ENCODE results near the gene LOXL1.
A peak's percentile ranks its signal among the peaks of the same experiment; 100 is the strongest.

The LOXL1 gene, protein sequence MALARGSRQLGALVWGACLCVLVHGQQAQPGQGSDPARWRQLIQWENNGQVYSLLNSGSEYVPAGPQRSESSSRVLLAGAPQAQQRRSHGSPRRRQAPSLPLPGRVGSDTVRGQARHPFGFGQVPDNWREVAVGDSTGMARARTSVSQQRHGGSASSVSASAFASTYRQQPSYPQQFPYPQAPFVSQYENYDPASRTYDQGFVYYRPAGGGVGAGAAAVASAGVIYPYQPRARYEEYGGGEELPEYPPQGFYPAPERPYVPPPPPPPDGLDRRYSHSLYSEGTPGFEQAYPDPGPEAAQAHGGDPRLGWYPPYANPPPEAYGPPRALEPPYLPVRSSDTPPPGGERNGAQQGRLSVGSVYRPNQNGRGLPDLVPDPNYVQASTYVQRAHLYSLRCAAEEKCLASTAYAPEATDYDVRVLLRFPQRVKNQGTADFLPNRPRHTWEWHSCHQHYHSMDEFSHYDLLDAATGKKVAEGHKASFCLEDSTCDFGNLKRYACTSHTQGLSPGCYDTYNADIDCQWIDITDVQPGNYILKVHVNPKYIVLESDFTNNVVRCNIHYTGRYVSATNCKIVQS

DNA sequence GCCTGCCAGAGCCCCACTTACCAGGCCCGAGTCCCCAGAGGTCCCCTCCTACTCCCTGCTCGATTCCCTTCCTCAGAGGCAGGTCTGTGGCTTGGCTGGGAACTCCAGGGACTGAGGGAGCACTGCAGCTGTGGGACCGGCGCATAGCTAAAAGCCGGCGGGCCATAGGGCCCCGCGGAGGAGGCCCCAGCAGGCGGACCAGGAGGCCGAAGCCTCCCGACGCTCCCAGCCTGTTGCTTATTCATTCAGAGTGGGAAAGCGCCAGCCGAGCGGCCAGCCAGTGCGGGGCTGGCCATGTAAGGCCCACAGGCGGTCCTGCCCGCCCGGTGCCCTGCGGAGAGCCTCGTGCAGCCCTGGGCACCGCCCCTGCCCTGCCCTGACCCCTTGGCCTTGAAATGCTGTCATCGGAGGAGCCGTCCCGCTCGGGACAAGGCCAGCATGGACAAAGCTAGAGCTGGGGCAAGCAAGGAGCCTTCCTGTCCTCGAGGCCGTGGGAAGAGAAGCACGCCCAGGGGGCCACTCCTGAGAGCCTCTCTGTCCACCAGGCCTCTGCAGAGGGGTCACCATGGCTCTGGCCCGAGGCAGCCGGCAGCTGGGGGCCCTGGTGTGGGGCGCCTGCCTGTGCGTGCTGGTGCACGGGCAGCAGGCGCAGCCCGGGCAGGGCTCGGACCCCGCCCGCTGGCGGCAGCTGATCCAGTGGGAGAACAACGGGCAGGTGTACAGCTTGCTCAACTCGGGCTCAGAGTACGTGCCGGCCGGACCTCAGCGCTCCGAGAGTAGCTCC, at the start of gene LOXL1:
Gene LOXL1 (plus strand): TSS at position 244 of the 784 bp plus-strand sequence. CDS start 322 bp downstream, at position 566.
- DNase-seq (ENCODE audit: low spot score), result peak; percentile 81

DNA sequence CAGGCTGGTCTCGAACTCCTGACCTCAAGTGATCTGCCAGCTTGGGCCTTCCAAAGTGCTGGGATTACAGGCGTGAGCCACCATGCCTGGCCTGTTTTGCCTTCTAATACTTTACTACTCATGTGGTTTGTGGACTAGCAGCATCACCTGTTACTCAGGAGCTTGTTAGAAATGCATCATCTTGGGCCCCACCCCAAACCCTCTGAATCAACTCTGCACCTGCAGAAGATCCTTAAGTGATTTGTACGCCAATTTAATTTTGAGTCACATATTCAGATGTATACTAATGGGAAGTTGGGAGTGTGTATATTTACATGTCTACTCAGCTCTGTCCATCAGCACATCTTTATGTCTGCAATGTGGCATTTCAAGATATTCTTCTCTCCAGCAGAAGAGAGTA, 46.8 kb upstream of the LOXL1 start:
- no peak for DNase-seq (ENCODE audit: low spot score)

DNA sequence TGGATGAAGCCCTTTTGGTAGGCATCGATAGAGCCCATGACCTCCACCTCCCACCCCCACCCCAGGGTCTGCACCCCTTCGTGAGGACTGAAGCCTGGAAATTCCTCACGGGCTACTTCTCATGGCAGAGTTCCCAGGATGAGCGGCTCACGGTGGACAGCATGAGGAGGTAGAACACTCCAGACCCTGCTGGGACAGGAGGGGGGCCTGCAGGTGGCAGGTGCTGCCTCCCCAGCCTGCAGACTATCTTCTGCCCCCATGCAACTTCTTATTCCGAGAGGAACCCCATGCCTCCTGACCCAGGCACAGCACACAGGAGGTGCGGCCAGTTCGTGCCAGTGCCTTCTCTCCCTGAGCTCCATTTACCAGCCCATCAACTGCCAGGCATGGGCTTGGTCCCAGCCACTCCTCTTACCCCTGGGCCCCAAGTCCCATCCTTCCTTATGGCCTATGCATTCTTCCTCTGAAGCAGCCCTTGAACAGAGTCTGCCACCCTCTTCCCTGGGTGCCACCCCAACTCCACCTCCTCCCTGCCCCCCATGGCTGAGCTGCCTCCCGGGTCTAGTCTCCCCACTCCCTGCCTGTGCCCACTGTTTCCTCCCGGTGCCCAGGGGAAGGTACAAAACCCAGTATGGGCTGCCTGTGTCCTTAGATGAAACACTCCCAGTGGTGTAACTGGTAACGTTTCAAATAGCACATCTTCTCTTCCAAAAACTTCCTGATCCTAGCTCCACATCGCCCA, 44.5 kb upstream of the LOXL1 start:
- no peak for DNase-seq (ENCODE audit: low spot score)

DNA sequence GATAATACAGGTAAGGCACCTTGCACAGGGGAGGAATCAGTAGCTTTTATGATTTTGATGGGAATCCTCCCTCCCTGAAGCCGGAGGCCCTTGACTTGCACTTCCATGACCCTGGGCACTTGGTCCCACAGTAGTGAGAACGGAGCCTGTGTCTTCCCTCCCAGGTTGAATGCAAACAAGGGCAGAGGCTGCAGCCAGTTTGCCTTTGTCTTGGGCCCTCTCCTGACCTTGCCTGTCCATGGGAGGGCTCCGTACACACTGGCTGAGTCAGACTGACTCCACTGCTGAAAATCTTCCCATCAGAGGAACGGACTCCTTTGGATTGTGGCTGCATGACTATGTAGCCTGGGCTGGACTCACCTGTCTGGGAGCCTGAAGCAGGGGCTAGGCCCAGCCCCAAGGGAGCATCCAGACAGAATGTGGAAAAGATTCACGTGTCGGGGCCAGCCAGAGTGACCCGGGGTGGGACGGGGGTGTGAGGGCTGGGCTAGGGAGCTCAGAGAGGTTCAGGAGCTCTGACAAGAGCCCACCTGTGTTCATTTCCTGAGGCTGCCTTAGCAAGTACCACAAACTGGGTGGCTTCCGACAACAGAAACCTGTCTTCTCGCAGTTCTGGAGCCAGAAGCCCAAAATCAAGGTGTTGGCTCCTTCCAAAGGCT, 43.4 kb upstream of the LOXL1 start:
- DNase-seq (ENCODE audit: low spot score), result no peak

DNA sequence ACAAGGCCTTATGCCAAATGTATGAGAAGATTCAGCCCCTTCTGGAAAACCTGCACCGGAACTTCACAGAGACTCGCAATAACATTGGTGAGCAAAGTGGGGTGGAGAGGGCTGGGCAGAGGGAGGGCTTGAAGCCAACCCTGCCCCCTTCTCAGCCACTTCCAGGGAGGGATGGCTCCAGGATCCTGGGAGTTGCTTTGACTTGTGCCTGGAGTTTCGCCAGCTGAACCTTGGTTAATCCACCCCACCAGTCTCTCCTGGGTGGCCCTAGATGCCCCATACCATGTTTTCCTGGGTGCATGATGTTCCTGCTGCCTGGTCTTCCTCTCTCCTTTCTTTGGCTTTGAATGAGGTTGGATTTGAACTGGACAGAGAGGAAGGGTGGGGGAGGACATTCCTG, 42.1 kb upstream of the LOXL1 start:
- DNase-seq (ENCODE audit: low spot score), result no peak

DNA sequence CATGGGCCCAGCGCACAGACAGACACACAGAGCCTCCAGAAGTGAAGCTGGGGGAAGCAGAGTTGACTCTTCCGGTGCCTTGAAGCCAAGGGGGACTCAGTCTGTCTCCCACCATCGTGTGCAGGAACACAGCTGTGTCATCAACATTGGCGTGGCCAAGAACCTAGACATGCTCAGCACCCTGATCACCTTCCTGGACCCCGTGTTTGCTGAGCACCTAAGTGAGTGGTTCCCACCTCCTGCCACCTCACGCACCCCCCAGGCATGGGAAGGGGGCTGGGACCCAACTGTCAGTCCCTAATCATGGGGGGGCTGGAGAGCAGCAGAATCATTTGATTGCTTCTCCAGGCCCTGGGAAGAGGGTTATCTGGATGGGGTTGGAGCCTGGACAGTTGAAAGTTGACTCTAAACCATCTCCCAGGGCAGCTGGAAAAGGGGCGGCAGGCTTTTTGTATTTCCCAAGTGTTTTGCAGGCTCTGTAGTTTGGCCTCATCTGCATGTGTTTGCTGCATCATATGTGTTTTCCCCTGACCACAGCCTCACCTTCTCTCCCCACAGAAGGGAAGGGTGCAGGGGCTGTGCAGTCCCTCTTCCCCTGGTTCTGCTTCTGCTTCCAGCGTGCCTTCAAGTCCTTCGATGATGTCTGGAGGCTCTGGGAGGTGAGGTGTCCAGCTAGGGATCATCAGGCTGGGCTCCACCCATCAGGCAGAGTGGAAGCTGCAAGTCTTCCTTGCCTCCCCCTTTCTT, 40.1 kb upstream of the LOXL1 start:
- DNase-seq (ENCODE audit: low spot score), result no peak

DNA sequence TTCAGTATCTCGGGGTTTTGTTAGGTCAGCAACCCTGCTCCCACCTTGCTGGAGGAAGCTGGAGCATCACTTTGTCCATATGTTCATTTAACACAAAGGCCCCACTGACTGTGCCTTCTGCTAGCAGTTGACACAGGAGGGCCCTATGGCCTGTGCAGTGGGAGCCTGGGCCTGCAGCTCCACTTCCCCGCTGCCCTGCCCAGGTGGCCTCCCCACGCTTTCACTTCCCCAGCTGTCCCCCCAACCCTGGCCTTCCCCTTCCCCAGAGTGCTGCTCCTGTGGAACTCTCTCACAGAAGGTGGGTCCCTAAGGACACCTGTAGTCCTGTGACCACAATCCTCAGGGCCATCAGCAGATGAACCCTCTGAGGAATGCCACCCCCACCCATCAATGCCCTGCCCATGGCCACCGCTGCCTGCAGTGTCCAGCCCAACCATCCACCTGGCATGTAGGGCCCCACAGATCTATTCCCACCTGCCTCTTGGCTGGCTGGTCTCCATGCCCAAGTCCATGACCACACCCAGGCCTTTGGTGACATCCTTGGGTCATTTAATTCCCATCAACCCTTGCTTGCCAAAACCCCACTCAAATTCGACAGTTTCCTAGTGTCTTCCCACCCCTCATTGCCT, 39.4 kb upstream of the LOXL1 start:
- DNase-seq (ENCODE audit: low spot score), result no peak

DNA sequence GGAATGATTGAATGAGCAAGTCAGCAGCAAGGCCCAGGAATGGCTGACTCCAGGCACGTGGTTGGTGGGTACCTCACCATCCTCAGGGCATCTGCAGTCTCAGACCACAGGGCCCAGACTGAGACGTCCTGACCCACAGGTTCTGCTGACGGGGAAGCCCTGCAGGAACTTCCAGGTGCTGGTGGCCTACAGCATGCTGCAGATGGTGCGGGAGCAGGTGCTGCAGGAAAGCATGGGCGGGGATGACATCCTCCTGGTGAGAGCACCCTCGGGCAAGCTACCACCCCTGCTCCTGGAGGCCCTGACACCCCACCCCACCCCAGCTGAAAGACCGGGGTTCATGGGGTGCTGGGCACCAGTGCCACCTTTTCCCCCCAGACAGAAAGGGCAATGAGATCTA, 38.8 kb upstream of the LOXL1 start:
- no peak for DNase-seq (ENCODE audit: low spot score)

DNA sequence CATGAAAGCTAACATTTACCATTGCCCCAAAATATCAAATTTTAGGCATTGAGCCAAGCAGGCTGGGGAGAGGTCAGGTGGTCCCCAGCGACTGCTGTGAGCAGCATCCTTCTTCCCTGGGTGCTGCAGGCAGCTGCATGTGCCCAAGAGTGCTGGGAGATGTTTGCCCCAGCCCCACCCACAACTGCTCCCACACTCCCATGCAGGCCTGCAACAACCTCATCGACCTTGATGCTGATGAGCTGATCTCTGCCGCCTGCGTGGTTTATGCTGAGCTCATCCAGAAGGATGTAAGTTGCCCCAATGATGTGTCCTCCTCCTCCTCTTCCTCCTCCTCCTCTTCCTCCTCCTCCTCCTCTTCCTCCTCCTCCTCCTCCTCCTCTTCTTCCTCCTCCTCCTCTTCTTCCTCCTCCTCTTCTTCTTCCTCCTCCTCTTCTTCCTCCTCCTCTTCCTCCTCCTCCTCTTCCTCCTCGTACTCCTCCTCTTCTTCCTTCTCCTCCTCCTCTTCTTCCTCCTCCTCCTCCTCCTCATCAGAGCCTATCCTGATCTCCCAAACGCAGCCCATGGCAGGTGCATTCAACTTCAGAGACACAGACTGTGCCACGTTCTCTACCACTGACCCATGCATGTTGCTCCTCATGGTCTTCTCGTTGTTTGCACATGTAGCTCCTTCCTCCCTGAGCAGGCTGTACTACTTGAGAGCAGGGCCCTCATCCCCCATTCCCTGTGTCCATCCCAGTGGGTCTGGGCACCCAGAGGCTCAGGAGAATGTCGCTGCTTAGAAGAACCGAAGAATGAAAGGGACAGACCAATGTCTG, 37.8 kb upstream of the LOXL1 start:
- no peak for DNase-seq (ENCODE audit: low spot score)

DNA sequence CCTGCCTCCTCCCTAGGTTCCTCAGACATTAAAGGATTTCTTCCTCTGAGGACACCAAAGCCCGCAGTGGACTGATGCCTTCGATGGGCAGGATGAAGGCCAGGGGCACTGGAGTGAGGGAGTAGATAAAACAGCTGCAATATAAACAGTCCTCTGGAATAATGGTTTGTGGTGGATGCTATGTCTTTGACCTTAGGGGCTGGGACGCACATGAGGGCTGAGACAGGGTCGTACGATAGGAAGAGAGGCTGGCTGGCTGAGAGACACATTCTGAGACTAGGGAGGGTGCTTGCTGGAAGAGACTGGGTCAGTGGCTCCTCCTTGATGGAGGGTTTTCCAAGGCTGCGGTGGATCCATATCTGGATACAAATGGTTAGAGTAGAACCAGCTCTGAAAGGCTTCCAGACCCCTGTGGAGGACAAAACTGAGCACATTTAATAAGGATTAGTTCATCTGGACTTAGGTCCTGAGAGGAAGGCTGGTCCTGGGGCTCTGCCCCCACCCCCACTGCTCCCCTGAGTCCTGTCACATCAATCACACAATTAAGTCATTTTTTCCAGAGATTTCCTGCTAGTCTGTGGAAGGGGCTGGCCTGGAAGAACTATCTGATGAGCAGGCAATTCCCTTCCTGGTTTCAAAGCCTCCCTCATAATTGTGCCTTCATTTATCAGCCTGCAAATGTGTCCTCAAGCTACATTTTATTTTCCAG, 37.1 kb upstream of the LOXL1 start:
- DNase-seq (ENCODE audit: low spot score), result no peak

DNA sequence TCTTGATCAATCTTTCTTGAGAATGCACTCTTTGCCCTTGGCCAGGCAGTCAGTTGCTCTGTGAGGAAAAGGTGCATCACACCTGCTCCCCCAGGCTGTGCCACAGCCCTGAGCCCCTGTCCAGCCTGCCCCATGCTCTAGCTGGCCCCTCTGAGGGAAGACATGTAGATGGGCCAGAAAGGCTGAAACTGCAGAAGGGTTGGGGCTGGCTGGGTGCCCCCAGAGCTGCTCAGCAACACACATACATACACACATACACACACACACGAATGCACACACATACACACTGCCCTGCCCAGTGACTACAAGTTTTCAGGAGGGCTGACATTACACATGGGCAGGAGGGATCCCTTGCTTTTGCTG, 36.5 kb upstream of the LOXL1 start:
- no peak for DNase-seq (ENCODE audit: low spot score)

DNA sequence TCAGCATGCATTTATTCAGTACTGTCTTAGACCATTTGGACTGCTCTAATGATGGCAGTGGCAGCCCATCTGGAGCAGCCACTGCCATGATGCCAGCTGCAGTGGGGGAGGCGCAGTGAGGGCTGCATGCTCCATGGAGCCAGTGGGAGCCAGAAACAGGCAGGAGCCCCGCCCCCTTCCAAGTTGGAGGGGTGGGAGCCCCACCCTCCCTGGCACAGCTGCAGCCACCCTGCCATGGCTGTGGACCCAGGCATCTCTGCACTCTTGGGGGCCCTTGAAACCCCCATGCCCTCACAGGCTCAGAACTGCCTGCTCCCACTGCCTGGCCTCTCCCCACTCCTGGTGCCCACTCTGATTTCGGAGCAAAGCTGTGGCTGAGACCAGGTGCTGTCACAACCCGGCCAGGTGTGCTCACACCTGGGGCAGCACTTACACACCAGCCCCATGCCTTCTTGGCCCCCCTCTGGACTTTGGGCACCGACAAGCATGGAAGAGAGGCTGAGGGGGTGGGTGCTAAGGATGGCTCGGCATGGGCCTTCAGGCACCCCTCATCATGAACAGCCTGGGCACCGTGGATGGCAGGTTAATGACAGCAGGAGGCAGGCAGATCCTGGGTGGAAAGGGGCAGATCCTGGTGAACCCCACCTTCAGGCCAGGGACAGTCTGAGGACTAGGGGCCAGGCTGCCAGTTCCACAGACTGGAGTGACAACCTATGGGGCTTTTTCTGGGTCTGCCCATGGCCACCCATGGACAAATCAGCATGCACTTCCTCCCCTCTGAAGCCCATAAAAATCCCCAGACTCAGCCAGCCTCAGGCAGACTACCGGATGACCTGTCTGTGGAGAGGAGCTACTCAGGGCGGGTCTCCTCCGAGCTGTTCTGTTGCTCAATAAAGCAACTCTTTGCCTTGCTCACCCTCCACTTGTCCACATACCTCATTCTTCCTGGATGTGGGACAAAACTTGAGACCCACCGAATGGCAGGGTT, 34.6 kb upstream of the LOXL1 start:
- no peak for DNase-seq (ENCODE audit: low spot score)

DNA sequence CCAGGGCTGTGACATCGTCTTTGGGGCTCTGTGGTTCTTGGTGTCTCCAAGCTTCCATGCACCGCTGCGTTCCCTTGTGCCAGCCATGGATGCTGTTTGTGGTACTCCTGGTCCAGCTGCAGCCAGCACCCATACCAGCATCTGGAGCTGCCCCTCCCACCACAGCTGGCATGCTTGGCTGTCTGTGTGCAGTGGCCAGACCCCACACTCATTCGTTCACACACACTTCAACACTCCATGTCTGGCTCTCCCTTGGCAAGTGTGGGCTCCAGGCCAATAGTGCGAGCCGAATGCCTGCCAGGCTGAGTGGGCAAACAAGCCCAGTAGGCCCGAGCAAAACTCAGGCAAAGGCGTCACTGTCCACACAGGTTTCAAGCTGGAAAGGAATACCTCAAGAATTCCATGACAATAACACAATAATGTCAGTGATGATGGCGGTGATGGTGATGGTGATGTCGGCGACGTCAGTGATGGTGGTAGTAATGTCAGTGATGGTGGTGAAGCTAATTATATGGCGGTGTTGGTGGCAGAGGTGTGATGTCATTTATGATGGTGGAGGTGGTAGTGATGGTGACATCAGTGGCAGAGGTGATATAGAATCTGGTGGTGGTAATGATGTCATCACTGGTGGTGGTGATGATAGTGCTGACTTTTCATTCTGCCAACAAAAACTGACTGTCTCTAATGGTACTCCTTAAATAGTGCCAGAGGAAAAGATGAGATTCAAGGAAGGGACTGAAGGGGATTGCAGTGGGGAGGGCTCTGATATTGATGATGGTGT, 33.6 kb upstream of the LOXL1 start:
- no peak for DNase-seq (ENCODE audit: low spot score)

DNA sequence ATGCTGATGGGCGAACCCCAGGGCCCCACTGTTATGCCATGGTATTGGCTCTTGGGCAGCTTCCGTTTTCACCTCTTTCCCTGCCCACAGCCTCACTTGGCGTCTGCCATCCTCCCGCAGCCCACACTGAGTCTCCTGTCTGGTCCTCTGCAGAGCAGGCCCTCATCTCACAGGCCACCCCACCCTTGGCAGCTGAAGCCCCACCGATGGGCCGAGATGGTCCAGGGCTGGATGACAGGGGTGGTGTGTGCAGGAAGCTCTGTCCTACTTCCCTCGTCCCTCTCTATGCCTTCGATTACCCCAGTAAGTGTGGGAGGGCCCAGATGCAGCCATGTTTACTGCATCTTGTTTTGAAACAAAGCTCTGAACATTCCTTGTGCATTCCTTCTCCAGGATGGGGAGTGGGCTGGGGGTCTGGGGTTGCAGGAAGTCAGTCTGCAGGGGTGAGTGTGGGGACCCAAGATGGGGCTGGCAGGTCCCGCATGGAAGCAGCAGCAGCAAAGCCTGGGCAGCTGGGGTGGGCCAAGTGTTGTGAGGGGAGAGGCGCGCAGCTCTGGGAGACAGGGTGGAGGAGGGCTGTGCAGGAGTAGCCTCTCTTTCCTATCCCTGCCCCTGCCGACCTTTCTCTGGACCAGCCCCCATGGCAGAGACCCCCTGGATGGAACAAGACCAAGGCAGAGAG, 32.0 kb upstream of the LOXL1 start:
- DNase-seq (ENCODE audit: low spot score), result no peak

DNA sequence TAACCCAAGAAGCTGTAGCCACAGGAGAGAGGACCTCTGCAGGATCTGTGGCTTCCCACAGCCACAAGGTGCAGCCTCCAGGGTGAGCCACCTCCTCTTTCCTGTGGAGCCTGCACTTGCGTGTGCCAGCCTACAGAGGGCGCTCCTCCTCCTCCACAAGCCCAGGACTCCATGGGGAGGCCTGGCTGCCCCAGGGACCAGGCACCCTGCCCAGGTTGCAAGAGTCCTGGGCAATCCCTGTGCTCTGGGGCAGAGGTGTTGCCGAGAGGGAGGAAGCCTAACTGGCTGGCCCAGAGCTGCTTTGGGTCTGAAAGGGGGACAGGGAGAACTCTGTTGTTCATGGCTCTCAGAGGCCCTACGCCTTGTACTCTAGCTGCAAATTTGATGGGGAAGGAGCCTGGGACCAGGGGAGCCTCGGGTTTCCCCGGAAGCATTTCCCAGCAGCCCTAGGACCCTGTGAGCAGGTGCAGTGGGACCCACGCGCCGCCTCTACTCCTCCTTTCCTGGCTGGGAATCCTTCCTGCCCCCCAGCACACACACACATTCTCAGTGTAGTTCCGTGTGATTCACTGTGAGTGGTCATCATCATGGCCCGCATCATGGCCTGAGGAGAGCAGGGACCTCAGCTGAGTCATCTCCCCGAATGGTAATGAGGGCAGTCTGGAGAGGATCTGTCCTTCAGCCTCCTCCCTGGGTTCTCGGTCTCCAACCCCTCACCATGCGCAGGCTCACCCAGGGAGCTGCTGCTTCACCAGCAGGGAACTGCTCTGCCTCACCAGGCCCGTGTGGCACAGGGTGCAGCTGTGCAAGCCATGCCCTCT, 28.6 kb upstream of the LOXL1 start:
- DNase-seq (ENCODE audit: low spot score), result peak; percentile 84
